ENCODE results near the gene CLTB.

DNA sequence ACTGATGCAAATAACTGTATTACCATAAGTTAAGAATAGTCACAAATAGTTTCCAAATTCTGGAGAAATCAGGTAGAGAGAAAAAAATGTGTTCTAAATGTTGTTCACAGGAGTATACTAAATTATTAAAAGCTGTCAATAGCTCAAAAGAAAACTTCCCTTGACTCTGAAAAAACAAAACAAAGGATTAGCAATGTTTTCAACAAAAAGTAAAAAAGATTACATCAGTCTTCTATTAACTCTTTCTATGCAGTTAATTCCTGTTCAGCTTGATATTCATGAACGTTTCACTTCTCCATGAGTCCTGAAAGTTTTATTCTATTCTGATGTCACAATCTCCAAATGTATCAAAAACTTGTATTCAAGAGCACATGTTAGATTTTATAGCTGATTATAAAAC lies 9.5 kb upstream of the CLTB start:
- TF ChIP-seq, protein P1, sequence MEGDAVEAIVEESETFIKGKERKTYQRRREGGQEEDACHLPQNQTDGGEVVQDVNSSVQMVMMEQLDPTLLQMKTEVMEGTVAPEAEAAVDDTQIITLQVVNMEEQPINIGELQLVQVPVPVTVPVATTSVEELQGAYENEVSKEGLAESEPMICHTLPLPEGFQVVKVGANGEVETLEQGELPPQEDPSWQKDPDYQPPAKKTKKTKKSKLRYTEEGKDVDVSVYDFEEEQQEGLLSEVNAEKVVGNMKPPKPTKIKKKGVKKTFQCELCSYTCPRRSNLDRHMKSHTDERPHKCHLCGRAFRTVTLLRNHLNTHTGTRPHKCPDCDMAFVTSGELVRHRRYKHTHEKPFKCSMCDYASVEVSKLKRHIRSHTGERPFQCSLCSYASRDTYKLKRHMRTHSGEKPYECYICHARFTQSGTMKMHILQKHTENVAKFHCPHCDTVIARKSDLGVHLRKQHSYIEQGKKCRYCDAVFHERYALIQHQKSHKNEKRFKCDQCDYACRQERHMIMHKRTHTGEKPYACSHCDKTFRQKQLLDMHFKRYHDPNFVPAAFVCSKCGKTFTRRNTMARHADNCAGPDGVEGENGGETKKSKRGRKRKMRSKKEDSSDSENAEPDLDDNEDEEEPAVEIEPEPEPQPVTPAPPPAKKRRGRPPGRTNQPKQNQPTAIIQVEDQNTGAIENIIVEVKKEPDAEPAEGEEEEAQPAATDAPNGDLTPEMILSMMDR (IDR thresholded peaks at IDR 0.05): no peak
- TF ChIP-seq POLR2A (IDR thresholded peaks at IDR 0.05): no peak
- TF ChIP-seq EP300 (IDR thresholded peaks at IDR 0.05): no peak

All from tibial nerve (tissue), 4 donors.